HG02981 (cell line): Measurements from ENCODE around the gene CD320.
A peak's percentile ranks its signal among the peaks of the same experiment; 100 is the strongest.
"Not testable (repeated sequence)": the region's sequence is repeated elsewhere in the genome, so short reads cannot be mapped to it uniquely, and the experiment has no call there.

Source experiments
- ATAC-seq: cut with Tn5 transposase; IDR thresholded peaks from one replicate; pipeline ENCODE4 v1.9.1; 2021; ENCODE audit warnings: mild to moderate bottlenecking, moderate library complexity; ENCODE audit not compliant: unreplicated experiment

The CD320 gene

GRCh38 chr19:8333767-8334457 is 25.8 kb upstream of the CD320 start:
- ATAC-seq, result no peak

- ATAC-seq, result no peak
Measured at GRCh38 chr19:8332976-8333766, 25.0 kb upstream of the CD320 start.

GRCh38 chr19:8331263-8331845 is 23.2 kb upstream of the CD320 start:
- no peak for ATAC-seq

GRCh38 chr19:8329996-8330395 is 21.8 kb upstream of the CD320 start:
- no peak for ATAC-seq

GRCh38 chr19:8325454-8325853 is 17.3 kb upstream of the CD320 start:
- ATAC-seq, result no peak

GRCh38 chr19:8324186-8325050 is 16.3 kb upstream of the CD320 start:
- no peak for ATAC-seq

- no peak for ATAC-seq
Measured at GRCh38 chr19:8323781-8324185, 15.6 kb upstream of the CD320 start.

- ATAC-seq, result no peak
Measured at GRCh38 chr19:8322638-8322997, 14.5 kb upstream of the CD320 start.

- ATAC-seq, result no peak
Measured at GRCh38 chr19:8321986-8322637, 14.0 kb upstream of the CD320 start.

- peak; percentile 87 for ATAC-seq
Measured at GRCh38 chr19:8321067-8321985, 13.2 kb upstream of the CD320 start, which contains the start of the genes NDUFA7 and RPS28. Gene NDUFA7 (minus strand): TSS chr19:8321375. CDS start chr19:8321358, 17 bp downstream. Gene RPS28 (plus strand): TSS chr19:8321496. CDS start chr19:8321531, 35 bp downstream.

GRCh38 chr19:8320564-8321066 is 12.5 kb upstream of the CD320 start:
- ATAC-seq, result peak; percentile 14

GRCh38 chr19:8319807-8320520 is 11.8 kb upstream of the CD320 start:
- no peak for ATAC-seq

GRCh38 chr19:8318835-8319234 is 10.7 kb upstream of the CD320 start:
- not testable (repeated sequence) for ATAC-seq

GRCh38 chr19:8316351-8317125 is 8.4 kb upstream of the CD320 start:
- no peak for ATAC-seq

GRCh38 chr19:8314981-8315640 is 7.0 kb upstream of the CD320 start:
- ATAC-seq, result not testable (repeated sequence)

GRCh38 chr19:8311461-8312260 is 3.5 kb upstream of the CD320 start:
- ATAC-seq, result no peak
